Colon (tissue), 2 donors: ENCODE results near the gene CENPI.
"Not testable (repeated sequence)": the region's sequence is repeated elsewhere in the genome, so short reads cannot be mapped to it uniquely, and the experiment has no call there.

Experiments
- FAIRE-seq: peaks from 2 replicates; lab custom pipeline; 2012; peaks lifted over from hg19 to GRCh38; lab: Jason Lieb, UNC
- donor health status: control.
- donor health status: control.

CENPI gene, protein sequence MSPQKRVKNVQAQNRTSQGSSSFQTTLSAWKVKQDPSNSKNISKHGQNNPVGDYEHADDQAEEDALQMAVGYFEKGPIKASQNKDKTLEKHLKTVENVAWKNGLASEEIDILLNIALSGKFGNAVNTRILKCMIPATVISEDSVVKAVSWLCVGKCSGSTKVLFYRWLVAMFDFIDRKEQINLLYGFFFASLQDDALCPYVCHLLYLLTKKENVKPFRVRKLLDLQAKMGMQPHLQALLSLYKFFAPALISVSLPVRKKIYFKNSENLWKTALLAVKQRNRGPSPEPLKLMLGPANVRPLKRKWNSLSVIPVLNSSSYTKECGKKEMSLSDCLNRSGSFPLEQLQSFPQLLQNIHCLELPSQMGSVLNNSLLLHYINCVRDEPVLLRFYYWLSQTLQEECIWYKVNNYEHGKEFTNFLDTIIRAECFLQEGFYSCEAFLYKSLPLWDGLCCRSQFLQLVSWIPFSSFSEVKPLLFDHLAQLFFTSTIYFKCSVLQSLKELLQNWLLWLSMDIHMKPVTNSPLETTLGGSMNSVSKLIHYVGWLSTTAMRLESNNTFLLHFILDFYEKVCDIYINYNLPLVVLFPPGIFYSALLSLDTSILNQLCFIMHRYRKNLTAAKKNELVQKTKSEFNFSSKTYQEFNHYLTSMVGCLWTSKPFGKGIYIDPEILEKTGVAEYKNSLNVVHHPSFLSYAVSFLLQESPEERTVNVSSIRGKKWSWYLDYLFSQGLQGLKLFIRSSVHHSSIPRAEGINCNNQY

DNA sequence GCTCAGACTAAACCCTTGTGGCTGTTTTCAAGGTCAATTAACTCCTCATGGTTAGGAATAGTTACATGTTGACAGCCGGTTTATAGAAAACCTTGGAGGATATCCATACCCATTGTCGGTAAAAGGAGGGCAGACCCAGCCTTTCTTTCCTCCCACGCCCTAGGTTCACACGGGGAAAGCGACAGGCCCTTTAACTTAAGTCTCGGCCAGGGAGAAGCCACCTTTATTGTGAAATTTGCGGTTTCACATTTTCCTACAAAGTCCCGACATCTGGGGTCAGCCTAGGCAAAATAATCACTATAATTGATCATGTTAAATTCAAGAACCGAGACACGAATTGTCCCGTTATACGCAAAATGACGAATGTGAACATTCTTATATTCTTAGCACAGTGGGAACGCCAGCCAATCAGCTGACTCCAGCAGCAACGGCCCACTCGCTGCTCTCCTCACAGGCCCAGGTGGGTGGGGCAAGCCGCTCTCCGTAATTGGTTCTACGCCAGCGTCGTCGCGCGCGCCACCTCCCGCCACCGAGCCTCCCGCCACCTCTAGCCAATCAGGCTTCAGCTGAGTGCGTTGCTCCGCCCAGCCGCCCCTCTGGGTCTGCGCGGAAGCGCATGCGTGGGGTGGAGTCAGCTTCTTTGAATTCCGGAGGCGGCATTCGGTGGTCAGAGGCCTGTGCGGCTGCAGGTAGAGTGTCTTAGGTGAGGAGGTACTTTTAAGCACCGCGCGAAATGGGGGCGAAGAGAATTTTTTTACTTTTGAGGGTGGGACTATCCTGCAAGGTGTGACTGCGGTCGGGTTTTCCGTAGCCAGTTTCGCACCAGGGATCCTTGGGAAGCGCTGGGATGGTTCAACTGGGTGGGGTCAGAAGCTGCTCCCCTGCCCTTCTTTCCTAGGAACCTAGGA lies at the start of gene CENPI:
Gene CENPI, plus strand, starts transcription at position 659 of the 908 bp plus-strand sequence. CDS start 2,867 bp downstream, outside the sequence.
- FAIRE-seq = peak; percentile 82

DNA sequence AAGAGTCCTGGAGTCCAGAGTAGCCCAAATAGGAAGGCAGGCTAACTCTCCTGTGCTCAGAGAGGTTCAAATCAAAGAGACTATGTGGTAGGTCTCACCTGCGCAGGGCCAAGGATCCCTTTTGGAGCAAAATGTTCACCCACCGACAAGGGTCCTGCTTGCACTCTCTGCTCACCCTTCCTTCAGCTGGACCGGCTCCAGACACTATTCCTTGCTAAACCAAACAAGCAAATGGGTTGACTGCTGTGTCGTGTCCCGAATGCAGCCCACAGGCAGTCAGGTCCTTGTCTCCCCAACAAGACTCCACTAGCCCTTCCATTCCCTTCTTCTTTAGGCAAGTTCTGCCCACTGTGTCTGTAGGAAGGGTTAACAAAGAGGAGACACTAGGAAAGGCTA lies 46.9 kb upstream of the CENPI start:
- FAIRE-seq = no peak

DNA sequence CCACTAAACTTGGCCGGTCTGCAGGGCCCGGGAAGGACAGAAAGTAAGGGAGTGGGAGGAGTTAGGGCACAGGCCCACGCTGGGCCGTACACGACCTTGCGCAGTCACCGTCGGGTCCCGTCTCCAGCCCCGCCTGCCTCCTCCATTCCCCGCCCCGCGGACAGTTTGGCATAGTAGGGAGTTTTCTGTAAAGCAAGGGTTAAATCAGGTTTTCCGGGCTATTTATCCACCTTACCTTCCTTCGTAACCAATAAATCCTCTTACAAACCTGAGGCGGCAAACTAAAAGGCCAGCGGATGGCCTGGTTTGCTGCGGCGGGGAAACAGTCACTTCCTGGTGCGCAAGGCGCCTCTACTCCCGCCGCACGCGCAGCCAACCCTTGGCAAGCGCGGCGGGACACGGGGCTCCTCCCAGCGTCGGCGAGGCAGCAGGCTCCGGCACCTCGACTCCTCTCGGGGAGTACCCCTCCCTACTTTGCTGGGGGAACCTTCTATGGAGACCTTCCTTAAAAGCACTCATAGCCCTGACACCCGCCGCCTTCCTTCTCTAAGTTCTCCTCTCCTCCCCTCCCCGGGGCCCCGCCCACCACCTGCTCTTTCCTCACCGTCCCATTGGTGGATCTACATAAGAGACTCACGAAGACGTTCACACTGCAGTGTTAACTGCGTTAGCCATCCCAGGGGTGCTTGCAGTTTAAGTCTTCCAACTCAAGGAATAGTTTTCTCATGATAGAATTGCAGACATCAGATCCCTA lies 46.3 kb upstream of the CENPI start, which contains the start of gene TRMT2B:
Gene TRMT2B, minus strand, starts transcription at position 563 of the 754 bp plus-strand sequence. CDS start 9,822 bp downstream, outside the sequence.
- no peak for FAIRE-seq

DNA sequence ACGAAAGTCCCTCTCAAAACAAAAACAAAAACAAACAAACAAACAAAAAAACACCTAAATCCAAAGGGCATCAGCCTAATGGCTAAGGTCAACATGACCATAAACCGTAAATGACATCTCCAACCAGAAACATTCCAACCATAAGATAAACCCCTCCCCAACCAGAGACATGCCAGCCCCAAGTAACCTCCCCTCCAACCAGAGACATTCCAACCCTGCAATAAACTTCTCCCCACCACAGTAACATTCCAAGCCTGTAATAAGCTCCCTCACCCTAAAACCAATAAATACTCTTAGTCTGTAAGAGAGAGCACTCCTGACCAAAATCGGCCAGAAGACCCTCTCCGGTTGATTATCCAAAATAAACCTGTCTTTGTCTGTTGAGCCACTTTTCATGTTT lies 41.5 kb upstream of the CENPI start:
- FAIRE-seq = not testable (repeated sequence)

DNA sequence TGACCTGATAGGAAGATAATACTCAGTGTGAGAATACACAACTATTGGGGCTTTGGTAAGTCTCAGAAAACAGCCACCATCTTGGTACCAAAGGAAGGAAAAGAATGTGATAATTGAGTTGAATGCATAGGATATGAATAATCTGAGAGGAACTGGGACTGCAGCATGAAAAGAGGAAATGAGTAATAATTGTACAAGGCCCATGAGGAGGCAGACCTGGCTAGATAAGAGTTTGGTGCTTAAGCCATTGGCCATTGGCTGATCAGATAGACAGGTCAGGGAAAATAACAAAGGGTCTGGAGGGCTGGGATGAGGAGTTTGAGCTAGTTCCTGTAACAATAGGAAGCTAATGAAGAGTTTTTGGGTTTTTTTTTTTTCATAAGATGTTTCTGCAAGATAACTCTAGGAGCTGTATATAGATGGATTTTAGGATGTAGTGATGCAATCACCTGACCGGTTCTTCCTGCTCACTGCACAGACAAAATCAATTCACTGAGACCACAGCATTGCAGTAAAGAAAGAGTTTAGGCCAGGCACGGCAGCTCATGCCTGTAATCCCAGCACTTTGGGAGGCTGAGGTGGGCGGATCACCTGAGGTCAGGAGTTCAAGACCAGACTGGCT lies 40.8 kb upstream of the CENPI start:
- FAIRE-seq = no peak

DNA sequence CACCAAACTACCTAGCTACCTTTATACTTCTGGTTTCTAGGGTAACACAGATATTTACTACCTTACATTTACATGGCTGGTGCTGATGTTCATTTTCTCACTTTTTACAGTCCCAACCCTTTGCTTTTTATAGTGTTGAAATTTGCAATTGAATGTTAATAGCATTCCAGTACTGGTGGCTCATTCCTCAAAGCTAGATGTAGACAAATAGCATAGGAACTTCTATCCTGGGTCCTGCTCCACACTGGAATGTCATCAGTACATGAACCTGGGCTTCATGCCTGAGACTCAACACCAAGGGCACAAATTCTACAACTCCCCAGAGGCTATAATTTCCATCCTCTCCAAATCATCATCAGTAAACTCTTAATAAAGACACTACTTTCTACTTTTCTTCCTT lies 35.8 kb upstream of the CENPI start:
- FAIRE-seq = no peak

DNA sequence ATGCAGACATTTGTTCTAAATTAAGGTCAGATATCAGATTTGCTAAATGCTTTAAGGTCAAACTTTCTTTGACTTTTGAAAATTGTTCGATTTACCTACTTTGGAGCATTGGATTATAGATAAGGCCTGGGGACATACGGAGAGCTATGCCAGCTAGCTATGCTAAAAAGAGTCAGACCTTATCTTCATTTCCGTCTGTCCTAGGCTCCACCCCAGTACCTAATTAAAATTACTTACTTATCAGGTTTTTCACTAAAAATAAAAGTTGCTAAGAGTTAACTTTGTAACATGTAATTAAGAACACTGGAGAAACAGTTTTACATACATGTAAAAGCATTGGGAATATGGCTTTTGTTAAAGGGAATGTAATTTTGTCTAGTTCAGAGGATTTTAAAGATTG lies 26.4 kb upstream of the CENPI start:
- FAIRE-seq = no peak

DNA sequence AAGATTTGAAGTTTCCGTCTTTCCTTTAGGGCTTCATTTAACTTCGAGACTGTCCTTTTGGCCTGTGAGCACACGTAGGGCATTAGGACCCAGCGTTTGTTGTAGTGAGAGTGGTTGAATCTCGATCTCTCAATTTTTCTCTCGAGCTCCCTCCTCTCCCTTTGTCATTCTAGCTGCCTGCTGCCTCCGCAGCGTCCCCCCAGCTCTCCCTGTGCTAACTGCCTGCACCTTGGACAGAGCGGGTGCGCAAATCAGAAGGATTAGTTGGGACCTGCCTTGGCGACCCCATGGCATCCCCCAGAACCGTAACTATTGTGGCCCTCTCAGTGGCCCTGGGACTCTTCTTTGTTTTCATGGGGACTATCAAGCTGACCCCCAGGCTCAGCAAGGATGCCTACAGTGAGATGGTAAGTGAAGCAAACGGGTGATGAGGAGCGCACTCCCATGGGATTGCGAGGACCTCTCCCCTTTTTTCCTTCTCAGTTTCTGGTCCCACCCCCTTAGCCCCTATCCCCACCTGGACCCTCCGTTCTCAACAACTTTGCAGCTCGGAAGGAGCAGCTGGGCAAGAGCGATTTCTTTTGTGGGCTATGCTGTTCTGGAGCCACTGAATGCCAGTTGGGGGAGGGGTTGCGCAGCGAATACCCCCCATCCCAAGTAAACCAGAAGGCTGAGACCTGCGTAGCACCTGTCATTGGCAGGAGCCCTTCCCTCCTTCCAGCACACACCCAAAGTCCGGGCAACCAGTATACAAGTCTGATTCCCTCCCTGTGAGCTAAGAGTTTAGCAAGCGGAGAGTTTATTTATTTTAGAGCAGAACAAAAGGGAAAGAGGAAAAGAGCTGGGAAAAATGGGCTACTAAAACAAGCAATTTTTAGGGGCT lies 19.0 kb upstream of the CENPI start, which contains the start of gene TMEM35A:
Gene TMEM35A, plus strand, starts transcription at position 164 of the 883 bp plus-strand sequence. Its CDS starts 124 bp downstream, at position 288.
- FAIRE-seq = no peak

DNA sequence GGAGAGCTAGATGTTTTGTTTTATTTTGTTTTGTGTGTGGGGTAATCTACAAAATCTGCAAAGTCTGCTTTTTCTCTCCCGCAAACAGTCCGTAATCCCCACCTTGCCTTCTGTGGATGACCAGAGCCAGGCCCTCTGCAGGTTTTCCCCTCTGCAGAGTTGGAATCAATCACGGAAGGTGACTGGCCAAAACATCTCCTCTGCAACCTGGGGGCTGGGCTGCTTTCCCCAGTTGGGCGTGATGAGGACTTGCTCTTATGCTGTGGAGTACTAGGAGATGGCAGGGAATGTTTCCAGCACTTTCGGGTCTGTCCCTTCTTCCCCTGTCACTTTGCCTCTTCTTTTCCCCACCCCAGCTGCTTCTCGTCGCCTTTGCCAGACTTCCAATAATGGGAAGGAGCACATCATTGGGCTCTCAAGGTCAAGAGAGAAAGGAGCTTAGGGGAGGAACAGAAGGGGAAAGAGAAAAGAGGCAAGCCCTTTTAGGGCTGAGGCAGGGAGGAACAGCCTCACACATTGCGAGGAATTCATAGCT lies 18.2 kb upstream of the CENPI start:
- no peak for FAIRE-seq

DNA sequence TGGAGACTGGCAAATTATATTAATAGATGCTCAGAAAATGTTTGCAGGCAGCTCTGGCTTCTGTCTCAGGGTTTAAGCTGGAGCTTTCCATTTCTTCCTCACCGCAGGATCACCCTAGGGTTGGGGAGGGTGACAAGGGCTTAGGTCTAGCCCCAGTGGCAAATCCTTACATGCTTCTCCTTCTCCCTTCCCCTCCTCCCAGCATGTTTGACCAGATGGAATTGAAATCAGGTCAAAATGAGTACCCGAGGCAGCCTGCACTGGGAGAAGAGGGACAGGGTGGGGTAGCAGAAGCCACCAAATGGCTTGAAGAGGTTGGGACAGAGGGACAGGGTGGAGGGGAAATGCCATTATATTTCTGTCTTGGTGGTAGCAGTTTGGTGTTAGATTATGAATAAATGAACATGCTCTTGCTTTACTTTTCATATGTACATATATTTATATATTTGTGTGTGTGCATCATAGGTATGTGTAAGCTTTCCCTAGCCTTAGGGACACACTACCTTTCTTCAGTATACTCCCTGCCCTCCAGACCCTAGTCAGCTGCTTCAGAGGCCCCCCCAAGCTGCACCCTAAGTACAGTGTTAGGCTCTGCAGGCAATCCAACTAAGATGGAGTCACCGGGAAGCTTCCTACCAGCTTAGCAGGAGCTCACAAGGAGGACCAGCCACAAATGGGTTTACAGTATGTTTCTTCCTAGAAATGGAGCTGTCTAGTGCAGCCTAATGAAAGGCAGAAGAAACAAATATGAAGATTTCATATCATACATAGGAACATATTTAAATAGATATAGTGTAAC lies 17.5 kb upstream of the CENPI start:
- FAIRE-seq = no peak

DNA sequence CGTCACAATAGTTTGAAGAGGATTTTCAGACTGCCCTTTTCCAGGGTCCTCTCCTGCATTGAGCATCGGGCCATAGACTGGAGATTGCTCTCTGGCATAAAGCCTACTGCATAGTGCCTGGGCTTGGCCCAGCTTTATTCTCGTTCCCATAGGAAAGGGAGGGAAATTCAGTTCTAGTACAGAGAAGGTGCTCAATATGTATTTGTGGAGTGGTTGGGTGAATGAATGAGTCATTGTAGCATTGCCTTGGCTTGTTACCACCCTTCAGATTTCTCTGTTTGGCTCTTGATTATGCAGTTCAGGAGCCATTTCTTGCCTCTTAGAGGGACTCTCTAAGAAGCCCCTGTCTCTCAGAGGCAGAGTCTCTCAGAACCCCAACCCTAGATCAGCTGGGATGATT lies 16.8 kb upstream of the CENPI start:
- no peak for FAIRE-seq

DNA sequence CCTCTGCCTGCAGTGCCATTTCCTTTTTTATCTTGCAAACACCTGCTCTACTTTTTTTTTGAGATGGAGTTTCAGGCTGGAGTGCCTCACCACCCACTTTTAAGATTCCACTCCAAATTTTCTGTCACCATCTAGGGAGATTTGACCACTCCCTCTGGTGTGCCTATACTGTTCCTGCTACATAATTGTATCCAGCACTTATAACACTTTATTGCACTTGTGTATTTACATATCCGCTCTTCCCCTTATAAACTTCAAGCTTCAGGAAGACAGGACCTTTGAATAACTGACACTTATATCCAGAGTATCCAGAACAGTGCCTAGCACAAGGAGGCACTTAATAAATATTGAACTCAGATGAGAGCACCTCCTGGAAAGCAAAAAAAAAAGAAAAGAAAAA lies 6.2 kb upstream of the CENPI start:
- FAIRE-seq = no peak

DNA sequence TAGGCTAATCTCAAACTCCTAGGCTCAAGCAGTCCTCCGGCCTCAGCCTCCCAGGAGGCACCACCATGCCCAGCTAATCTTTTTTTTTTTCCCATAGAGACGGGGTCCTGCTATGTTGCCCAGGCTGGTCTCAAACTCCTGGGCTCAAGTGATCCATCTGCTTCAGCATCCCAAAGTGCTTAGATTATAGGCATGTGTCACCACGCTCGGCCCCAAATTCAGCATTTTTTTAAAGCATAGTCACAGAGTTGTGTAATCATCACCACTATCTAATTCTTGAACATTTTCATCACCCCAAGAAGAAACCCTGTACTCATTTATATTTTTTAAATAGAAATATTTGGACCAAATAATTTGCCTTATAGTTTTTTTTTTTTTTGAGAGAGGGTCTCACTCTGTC lies 10.3 kb downstream of the CENPI start:
- no peak for FAIRE-seq

DNA sequence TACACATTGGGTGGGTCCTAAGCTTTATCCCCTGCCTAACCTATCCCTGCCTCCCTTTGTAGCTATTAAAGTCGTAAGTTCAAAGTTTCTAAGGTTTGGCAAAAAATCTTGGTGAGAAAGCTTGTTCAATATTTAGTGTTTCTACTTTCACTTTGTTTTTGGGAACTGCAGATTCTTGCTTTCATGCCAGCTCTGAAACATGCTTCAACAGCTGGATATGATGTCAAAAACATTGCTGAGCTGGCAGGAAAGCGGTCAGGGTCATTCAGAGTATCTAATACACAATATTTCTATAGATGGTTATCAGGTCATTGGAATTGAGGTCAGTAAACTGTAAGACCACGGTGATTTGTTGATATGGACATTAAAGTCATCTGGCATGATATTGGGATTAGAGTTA lies 19.7 kb downstream of the CENPI start:
- FAIRE-seq = no peak

DNA sequence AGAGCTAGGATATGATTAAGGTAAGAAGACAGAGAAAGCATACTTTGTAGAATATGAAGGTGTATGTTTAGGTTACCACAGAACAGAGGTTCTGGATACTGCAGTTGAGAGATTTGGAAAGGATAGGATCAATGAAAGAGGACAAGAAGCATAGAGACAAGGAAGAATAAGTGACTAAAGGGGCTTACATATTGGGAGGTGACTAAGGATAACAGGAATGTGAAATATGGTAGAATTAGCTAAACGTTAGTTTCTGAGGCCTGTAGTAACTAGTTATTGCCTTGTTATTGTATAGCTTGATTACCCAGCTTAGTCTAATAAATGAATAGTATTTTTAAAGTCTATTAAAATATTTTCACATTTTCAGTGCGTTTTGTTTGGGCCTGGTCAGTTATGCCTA lies 38.2 kb downstream of the CENPI start:
- no peak for FAIRE-seq
